T-cell (primary cell): ENCODE results near the gene PDIA4. TPM values are rescaled to one million over a fixed set of nuclear protein-coding genes. Genes with fewer than 3 reads are reported as not detected.

Source experiments
- ATAC-seq, 4 experiments: fragments of 200-7000 bp in 3 of 4; fragments of 150-1000 bp in 1 of 4; cut with Tn5 transposase; replicated peaks in 1 of 4; 1 replicate in 3 of 4; 2 replicates in 1 of 4; pipeline ENCODE4 v1.10.0; 2021; ENCODE audit warnings: moderate library complexity in 3 of 4, mild to moderate bottlenecking in 2 of 4, moderate number of reproducible peaks in 1 of 4
- CTCF ChIA-PET, 2 donors: fragments of 300-600 bp; sonication (Branson Sonifier 250); formaldehyde crosslinking; loops; one replicate each; lab custom pipeline; 2022; ENCODE audit warnings: antibody characterized with exemption in 2 of 2; lab: Charles Lee
- POLR2A ChIA-PET, 2 donors: fragments of 300-600 bp; sonication (Branson Sonifier 250); formaldehyde crosslinking; loops; one replicate each; lab custom pipeline; 2022; ENCODE audit warnings: antibody characterized with exemption in 2 of 2; lab: Charles Lee
- DNase-seq, 35 experiments: peaks; one replicate each; pipeline versions ENCODE4 v3.0.0 to v3.0.0-alpha.2; 2013 to 2023
- H3K27ac ChIP-seq: one replicate; pipeline ENCODE4 v1.5.1; 2013; ENCODE audit warnings: low read length
- H3K27me3 ChIP-seq, 2 experiments: replicated peaks in 1 of 2; 1 replicate in 1 of 2; 2 replicates in 1 of 2; pipeline versions ENCODE4 v1.6.1 to v1.7.0; 2013; ENCODE audit warnings: low read length in 1 of 2, mixed read lengths in 1 of 2; ENCODE audit not compliant: control insufficient read depth in 2 of 2, insufficient read depth in 2 of 2; ENCODE audit errors: extremely low read depth in 1 of 2
- H3K36me3 ChIP-seq, 2 donors: 1 replicate in 1 of 2; 2 replicates in 1 of 2; pipeline versions ENCODE4 v1.6.1 to v1.7.0; 2013; ENCODE audit warnings: low read length in 1 of 2; ENCODE audit not compliant: control insufficient read depth in 2 of 2, insufficient read depth in 1 of 2; ENCODE audit errors: extremely low read depth in 1 of 2
- H3K4me1 ChIP-seq, 2 experiments: 1 replicate in 1 of 2; 2 replicates in 1 of 2; pipeline versions ENCODE4 v1.6.1 to v1.7.0; 2013; ENCODE audit warnings: low read length in 2 of 2, mixed read lengths in 1 of 2; ENCODE audit not compliant: insufficient read depth in 2 of 2, control insufficient read depth in 1 of 2; ENCODE audit errors: extremely low read depth in 1 of 2
- H3K4me3 ChIP-seq, 2 donors: 1 replicate in 1 of 2; 2 replicates in 1 of 2; pipeline versions ENCODE4 v1.5.1 to v1.7.0; 2013; ENCODE audit warnings: mild to moderate bottlenecking in 2 of 2, low read length in 1 of 2, moderate library complexity in 1 of 2; ENCODE audit not compliant: control insufficient read depth in 1 of 2; ENCODE audit errors: extremely low read depth in 1 of 2
- H3K9me3 ChIP-seq: 2 replicates; pipeline ENCODE4 v1.7.0; 2013
- H3K27ac Mint-ChIP-seq, 2 donors: one replicate each; pipeline ENCODE4 v1.8.0; 2020 to 2021; ENCODE audit warnings: mild to moderate bottlenecking in 2 of 2, mixed read lengths in 2 of 2
- H3K27me3 Mint-ChIP-seq, 2 donors: one replicate each; pipeline ENCODE4 v1.8.0; 2021 to 2022; ENCODE audit warnings: mixed read lengths in 2 of 2
- H3K36me3 Mint-ChIP-seq: one replicate; pipeline ENCODE4 v1.8.0; 2021; ENCODE audit warnings: mixed read lengths
- H3K4me1 Mint-ChIP-seq, 3 donors: one replicate each; pipeline ENCODE4 v1.8.0; 2020 to 2022; ENCODE audit warnings: mixed read lengths in 3 of 3, mild to moderate bottlenecking in 1 of 3
- H3K4me3 Mint-ChIP-seq, 3 donors: one replicate each; pipeline ENCODE4 v1.8.0; 2020 to 2022; ENCODE audit warnings: mild to moderate bottlenecking in 3 of 3, mixed read lengths in 3 of 3, moderate library complexity in 3 of 3
- H3K9me3 Mint-ChIP-seq, 3 donors: one replicate each; pipeline ENCODE4 v1.8.0; 2020 to 2022; ENCODE audit warnings: mixed read lengths in 3 of 3
- whole genome bisulfite sequencing: methylation state at CpG from one replicate; pipeline ENCODE4 v1.1.5; 2013; ENCODE audit warnings: missing lambda C conversion rate; ENCODE audit not compliant: insufficient coverage; 5-methylcytosine and 5-hydroxymethylcytosine counted together
- total RNA-seq, 35 experiments: library from RNA in 6 of 35; stranded (reverse) in 6 of 35; fragments of 120-200 nt in 1 of 35; gene quantifications; one replicate each; pipeline versions ENCODE4 v1.2.1 to v1.2.4 and lab custom pipeline; 2013 to 2026

PDIA4 gene
- total RNA-seq, 5 donors from 2014 or later (not counting 1 experiment from before 2014, with no cell fraction given), result 40.3 to 75.3 (median 68.4) TPM

GRCh38 chr7:148967602-148968001 is 60.7 kb downstream of the PDIA4 start:
- no peak overlapping the region for H3K4me3 ChIP-seq
- DNase-seq (no peak), ATAC-seq (no peak)
- Mint-ChIP-seq H3K27ac (no peak overlapping the region), H3K36me3 (no peaks in the 10 kb centered on the region), H3K27me3 (no peaks in the 10 kb centered on the region), H3K4me3 (no peak overlapping the region), H3K9me3 (no peaks in the 10 kb centered on the region), H3K4me1 (peaks cover 17 to 24% (median 21%) of the 10 kb centered on the region in 3 donors)
- H3K36me3 ChIP-seq, result peaks cover 0 to 5% of the 10 kb centered on the region in 2 donors
- H3K27ac ChIP-seq, result no peak overlapping the region
- WGBS, result 90% methylated on average over 2 of the region's 3 CpGs
- ChIA-PET CTCF (interaction anchor here (0.5 to 1.7 kb wide), 8 partner anchors 15 to 905 kb away, joined by 3 to 7 read pairs (median 4); partner anchors contain the start of gene PDIA4 (in 1 of the 2)), POLR2A (interaction anchor here in 1 of 2 donors (0.6 kb wide), 1 partner anchor 53 kb away, joined by 4 read pairs; no protein-coding TSS in a partner anchor)
- peaks cover 0 to 30% of the 10 kb centered on the region in 2 experiments for H3K4me1 ChIP-seq
- no peaks in the 10 kb centered on the region for H3K9me3 ChIP-seq
- peaks cover 0 to 4% of the 10 kb centered on the region in 2 experiments for H3K27me3 ChIP-seq

- CTCF ChIA-PET, result interaction anchor here in 1 of 2 donors (0.9 to 1.9 kb wide), 7 partner anchors 16 to 467 kb away, joined by 3 to 16 read pairs (median 5); no protein-coding TSS in a partner anchor
- H3K4me3 ChIP-seq, result peak overlapping the region in 1 of 2 donors; percentile 34
- peaks cover 0 to 1% of the 10 kb centered on the region in 2 donors for H3K36me3 ChIP-seq
- Mint-ChIP-seq H3K27me3 (no peaks in the 10 kb centered on the region), H3K36me3 (no peaks in the 10 kb centered on the region), H3K4me1 (peaks cover 20 to 27% (median 26%) of the 10 kb centered on the region in 3 donors), H3K4me3 (peak overlapping the region; percentile 74 to 77 (median 74)), H3K9me3 (no peaks in the 10 kb centered on the region), H3K27ac (peak overlapping the region in 1 of 2 donors; percentile 66)
- H3K4me1 ChIP-seq, result peaks cover 0 to 33% of the 10 kb centered on the region in 2 experiments
- no peaks in the 10 kb centered on the region for H3K27me3 ChIP-seq
- ATAC-seq, result peak in 2 of 4 experiments; percentile 6 to 25
- H3K9me3 ChIP-seq, result no peaks in the 10 kb centered on the region
- POLR2A ChIA-PET, result interaction anchor here in 1 of 2 donors (0.6 kb wide), 1 partner anchor 82 kb away, joined by 15 read pairs; no protein-coding TSS in a partner anchor
- H3K27ac ChIP-seq, result no peak overlapping the region
- DNase-seq, result no peak
- 39% methylated on average over 8 of the region's 13 CpGs for WGBS
Measured at GRCh38 chr7:148967032-148967372, 61.3 kb downstream of the PDIA4 start.

DNA sequence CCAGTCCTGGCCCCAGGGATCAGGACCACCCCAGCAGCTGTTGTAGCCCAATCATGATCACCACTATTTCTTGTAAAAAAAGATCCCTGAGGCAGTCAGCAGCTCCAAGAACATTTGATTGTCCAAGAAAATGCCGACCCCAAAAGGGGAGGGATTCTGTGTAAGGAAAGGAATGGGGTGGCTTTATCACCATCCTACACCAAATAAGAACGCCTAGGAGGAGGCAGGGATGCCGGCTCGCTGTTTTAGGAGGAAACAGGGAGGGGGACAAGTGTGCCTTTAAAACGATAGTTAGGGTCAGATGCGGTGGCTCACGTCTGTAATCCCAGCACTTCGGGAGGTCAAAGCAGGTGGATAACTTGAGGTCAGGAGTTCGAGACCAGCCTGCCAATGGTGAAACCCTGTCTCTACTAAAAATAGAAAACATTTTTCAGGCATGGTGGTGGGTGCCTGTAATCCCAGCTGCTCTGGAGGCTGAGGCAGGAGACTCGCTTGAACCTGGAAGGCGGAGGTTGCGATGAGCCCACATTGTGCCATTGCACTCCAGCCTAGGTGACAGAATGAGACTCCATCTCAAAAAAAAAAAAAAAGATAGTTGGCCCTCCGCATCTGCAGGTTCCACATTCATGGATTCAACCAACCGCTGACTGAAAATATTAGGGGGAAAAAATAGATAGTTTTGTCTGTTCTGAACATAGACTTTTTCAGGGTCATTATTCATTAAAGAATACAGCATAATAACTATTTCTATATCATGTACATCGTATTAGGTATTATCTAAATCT is 63.6 kb downstream of the PDIA4 start:
- ChIA-PET POLR2A (no interaction called here), CTCF (interaction anchor here in 1 of 2 donors (0.9 to 2.1 kb wide), 2 partner anchors 108 to 390 kb away, joined by 3 to 13 read pairs; no protein-coding TSS in a partner anchor)
- peaks cover 0 to 33% of the 10 kb centered on the region in 2 experiments for H3K4me1 ChIP-seq
- Mint-ChIP-seq H3K36me3 (no peaks in the 10 kb centered on the region), H3K27me3 (no peaks in the 10 kb centered on the region), H3K9me3 (no peaks in the 10 kb centered on the region), H3K4me1 (peaks cover 20 to 27% (median 26%) of the 10 kb centered on the region in 3 donors), H3K27ac (peak overlapping the region; percentile 81 to 93), H3K4me3 (peak overlapping the region; percentile 49 to 89 (median 85))
- no peaks in the 10 kb centered on the region for H3K36me3 ChIP-seq
- DNase-seq, result peak in 1 of 35 experiments; percentile 28
- ATAC-seq, result no peak
- H3K9me3 ChIP-seq, result no peaks in the 10 kb centered on the region
- H3K27me3 ChIP-seq, result no peaks in the 10 kb centered on the region
- H3K4me3 ChIP-seq, result no peak overlapping the region
- 77% methylated on average over 9 of the region's 15 CpGs for WGBS
- H3K27ac ChIP-seq, result peak overlapping the region; percentile 41

DNA sequence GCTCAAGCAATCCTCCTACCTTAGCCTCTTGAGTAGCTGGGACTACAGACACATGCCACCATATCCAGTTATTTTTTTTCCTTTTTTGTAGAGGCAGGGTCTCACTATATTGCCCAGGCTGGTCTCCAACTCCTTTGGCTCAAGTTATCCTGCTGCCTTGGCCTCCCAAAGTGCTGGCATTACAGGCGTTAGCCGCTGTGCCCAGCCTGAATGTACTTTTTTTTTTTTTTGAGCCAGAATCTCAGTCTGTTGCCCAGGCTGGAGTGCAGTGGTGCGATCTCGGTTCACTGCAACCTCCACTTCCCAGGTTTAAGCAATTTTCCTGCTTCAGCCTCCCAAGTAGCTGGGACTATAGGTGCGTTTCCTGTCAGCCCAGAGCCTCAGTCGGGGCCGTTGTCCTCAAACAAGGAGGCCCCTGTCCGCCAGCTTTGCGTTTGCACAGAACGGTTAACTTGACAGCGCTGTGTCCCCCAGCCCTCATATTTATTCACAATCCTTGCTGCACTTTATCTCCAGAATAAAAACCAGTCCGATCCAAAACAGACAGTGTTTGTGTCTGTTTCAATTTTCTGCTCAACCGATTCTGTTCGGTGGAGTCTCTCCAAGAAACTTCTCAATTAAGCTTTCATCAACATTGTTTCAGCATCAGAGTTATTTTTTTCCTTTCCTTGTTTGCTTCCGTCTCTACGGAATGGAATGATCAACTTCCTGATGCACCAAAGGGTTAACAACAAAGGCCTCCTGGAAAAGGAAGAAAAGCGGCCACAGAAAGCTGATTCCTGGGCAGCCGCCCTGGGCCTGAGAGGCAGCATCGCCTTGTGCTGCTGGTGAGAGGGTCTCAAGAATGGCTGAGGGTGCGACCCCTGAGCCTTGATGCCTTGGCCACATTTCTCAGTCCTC is 64.5 kb downstream of the PDIA4 start:
- Histone ChIP-seq H3K4me3 (peak overlapping the region in 1 of 2 donors; percentile 86), H3K9me3 (no peaks in the 10 kb centered on the region), H3K4me1 (peaks cover 0 to 33% of the 10 kb centered on the region in 2 experiments), H3K27me3 (no peaks in the 10 kb centered on the region), H3K36me3 (no peaks in the 10 kb centered on the region), H3K27ac (peak overlapping the region; percentile 73)
- peak overlapping the region; percentile 85 to 90 (median 89) for H3K4me3 Mint-ChIP-seq
- ATAC-seq (no peak), DNase-seq (peak in 1 of 35 experiments; percentile 23)
- 68% methylated on average over 15 of the region's 20 CpGs for WGBS
- no peaks in the 10 kb centered on the region for H3K9me3 Mint-ChIP-seq
- CTCF ChIA-PET, result interaction anchor here (0.8 to 2.3 kb wide), 30 partner anchors 19 to 699 kb away, joined by 3 to 31 read pairs (median 6); no protein-coding TSS in a partner anchor
- H3K36me3 Mint-ChIP-seq, result no peaks in the 10 kb centered on the region
- H3K4me1 Mint-ChIP-seq, result peaks cover 20 to 27% (median 26%) of the 10 kb centered on the region in 3 donors
- H3K27me3 Mint-ChIP-seq, result no peaks in the 10 kb centered on the region
- POLR2A ChIA-PET, result interaction anchor here in 1 of 2 donors (1.5 kb wide), 1 partner anchor 22 kb away, joined by 6 read pairs; no protein-coding TSS in a partner anchor
- peak overlapping the region; percentile 90 to 93 for H3K27ac Mint-ChIP-seq

- DNase-seq (peak in 34 of 35 experiments; percentile 25 to 82 (median 53)), ATAC-seq (peak; percentile 44 to 64 (median 60))
- peak overlapping the region; percentile 85 to 90 (median 89) for H3K4me3 Mint-ChIP-seq
- peaks cover 20 to 27% (median 26%) of the 10 kb centered on the region in 3 donors for H3K4me1 Mint-ChIP-seq
- no peaks in the 10 kb centered on the region for H3K9me3 Mint-ChIP-seq
- POLR2A ChIA-PET, result interaction anchor here (0.6 to 1.5 kb wide), 4 partner anchors 15 to 297 kb away, joined by 3 to 6 read pairs (median 4); no protein-coding TSS in a partner anchor
- H3K27ac Mint-ChIP-seq, result peak overlapping the region; percentile 90 to 93
- H3K27me3 Mint-ChIP-seq, result no peaks in the 10 kb centered on the region
- CTCF ChIA-PET, result interaction anchor here (0.6 to 2.3 kb wide), 41 partner anchors 18 to 698 kb away, joined by 3 to 31 read pairs (median 4); partner anchors contain the start of genes CUL1 (in 1 of the 2) and ZNF398 (in 1 of the 2)
- Histone ChIP-seq H3K4me3 (peak overlapping the region; percentile 69 to 86), H3K27me3 (no peaks in the 10 kb centered on the region), H3K27ac (peak overlapping the region; percentile 73), H3K36me3 (no peaks in the 10 kb centered on the region), H3K9me3 (no peaks in the 10 kb centered on the region), H3K4me1 (peaks cover 0 to 33% of the 10 kb centered on the region in 2 experiments)
- 0% methylated on average over 2 of the region's 5 CpGs for WGBS
- no peaks in the 10 kb centered on the region for H3K36me3 Mint-ChIP-seq
Measured at GRCh38 chr7:148962823-148963582, 65.3 kb downstream of the PDIA4 start.
